ENCODE results near the gene CALML6.
"Not testable (repeated sequence)": the region's sequence is repeated elsewhere in the genome, so short reads cannot be mapped to it uniquely, and the experiment has no call there.

CALML6 gene, protein sequence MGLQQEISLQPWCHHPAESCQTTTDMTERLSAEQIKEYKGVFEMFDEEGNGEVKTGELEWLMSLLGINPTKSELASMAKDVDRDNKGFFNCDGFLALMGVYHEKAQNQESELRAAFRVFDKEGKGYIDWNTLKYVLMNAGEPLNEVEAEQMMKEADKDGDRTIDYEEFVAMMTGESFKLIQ

DNA sequence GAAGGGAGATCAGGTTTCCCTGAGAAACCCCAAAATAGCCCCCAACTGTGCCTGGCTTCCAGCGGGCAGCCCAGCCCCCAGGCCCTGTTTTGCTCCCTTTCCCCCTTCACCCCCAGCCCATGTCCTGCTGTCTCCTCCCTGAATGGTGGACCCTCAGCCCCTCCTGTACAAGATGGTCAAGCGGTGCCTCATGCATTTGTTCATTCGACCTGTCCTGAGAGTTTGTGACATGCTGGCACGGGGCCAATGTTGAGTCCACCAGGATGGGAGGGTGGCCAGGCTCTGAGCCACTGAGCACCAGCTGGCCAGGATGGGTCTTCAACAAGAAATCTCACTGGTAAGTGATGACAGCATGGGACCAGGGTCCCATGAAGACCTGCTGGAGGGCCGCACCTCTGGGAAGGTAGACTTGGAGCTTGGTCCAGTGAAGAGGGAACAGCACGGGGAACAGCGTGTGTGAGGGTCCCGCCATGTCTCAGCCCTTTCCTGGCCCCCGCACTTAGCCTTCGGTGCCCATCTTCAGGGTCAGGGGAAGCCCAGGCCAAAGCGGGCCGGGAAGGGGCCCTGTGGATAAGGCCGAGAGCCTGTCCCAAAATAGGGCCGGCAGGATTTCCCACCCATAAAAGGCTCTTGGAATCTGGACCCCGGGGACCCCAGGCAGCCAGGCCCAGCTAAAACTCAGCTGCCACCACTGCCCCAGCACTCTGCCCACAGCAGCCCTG is at the start of gene CALML6:
CALML6 (plus strand) TSS at position 290 of the 722 bp plus-strand sequence; CDS start at position 311, 21 bp downstream.
- DNase-seq = no peak

DNA sequence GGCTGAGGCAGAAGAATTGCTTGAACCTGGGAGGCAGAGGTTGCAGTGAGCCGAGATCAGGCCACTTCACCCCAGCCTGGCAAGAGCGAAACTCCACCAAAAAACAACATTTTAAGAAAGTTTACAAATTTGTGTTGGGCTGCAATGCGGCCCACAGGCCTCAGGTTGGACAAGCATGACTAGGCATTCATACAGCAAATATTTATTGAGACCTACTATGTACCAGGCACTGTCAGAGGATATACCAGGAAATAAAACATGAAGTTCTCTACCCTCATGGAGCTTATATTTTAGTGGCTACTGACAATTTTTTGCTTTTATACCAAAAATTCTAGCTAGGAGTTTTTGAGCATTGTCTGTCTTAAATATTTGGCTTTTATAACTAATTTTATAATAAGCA is 47.9 kb upstream of the CALML6 start:
- DNase-seq = no peak

DNA sequence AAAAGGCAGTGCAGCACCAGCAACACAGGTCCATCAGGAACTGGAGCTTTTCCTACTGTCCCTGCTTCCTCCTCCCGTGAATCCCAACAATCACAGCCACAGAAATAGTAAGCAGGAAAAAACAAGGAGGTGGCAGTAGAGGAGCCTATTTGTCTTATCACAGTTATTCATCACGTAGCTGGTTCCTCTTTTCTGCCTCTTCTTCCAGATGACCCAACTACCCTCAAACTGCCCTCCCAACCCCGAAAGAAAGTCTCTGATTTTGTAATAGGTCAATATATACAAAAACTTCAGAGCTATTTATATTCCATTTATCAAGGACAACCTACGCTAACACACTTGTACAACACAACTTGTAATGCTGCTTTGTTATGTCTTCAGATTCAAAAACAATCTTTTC is 45.6 kb upstream of the CALML6 start:
- DNase-seq = no peak

DNA sequence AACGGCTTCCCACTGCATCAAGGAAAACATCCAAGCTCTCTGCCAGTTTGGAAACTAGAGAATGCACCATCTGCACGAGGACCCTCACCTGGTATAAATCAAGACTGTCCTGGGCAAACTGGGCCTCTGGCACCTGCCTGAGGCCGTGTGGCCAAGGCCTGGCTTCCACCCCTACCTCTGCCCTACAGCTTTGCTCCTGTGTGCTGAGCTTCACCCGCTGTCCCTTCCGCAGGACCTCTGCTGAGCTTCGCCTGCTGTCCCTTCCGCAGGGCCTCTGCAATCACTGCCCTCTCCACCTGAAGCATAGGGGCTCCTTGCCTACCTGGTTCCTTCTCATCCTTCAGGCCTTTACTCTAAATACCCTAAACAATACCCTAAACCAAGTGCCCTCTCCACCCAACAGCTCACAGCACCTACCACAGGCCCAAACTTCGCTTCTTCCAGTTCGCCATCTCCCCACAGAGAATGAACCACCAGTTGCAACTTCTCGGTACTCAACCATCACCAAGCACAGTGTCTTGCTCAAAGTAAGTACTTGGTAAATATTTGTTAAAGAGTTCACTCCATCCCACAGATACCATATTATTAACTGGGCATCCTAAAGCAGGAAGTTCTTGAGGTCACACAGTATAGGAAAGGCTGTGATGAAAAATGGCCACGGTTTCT is 42.6 kb upstream of the CALML6 start:
- DNase-seq = no peak

DNA sequence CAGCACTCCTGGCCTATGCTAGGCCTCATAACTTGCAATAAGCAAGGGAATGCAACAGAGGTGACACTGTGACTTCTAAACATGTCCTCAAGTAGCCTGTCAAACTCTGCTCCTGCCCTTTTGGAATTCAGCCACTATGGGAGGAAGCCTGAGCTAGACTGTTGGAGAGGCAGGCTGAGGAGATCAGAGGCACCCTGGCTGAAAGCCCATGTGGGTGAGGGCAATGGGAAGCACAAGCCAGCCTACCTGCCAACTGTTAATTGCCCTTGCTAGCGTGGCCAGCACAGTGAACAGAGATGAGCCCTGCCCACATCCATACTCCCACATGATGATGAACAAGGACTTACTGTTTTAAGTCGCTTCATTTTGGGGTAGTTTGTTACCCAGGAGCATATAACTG is 41.9 kb upstream of the CALML6 start:
- DNase-seq = no peak

DNA sequence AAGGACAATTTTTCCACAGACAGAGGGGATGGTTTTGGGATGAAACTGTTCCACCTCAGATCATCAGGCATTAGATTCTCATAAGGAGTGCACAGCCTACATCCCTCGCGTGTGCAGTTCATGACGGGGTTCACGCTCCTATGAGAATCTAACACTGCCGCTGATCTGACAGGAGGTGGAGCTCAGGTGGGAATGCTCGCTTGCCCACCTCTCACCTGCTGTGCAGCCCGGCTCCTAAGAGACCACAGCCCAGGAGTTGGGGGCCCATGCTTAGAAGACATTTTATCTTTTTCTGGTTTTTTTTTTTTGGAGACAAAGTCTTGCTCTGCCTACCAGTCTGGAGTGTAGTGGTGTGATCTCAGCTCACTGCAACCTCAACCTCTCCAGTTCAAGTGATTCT is 40.2 kb upstream of the CALML6 start:
- DNase-seq = no peak

DNA sequence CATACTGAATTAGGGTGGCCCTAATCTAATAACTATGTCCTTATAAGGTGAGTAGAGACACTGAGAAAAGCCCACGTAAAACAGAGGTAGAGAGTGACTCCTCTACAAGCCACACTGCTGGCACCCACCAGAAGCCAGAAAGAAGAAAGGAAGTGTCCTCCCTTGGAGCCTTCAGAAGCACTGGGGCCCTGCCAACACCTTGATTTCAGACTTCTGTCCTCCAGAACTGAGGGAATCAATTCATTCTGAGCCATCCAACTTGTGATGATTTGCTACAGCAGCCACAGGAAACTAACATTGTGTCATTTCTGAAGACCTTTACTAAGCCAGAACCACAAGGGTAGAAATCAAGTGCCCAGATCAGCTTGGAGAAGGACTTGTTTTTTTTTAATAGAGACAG is 39.1 kb upstream of the CALML6 start:
- no peak for DNase-seq

DNA sequence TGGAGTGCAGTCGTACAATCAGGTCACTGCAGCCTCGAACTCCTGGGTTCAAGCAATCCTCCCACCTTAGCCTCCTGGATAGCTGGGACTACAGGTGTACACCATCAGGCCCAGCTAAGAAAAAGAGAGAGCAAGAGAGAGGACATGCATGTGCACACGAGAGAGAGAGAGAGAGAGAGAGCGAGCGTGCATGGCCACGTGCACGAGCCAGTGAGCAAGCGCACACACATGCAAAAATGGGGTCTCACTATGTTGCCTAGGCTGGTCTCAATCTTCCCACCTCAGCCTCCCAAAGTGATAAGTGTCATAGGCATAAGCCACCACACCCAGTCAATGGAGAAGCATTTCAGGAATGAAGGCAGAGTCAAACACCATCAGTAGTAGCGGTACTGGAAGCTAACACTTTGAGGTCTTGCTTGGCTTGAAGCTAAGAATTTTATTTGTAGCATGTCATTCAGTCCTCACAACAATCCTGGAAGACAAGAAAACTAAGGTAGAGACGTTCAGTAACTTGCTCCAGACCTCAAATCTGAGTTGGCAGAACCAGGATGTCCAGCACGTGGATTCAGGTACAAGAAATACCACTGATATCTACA is 38.6 kb upstream of the CALML6 start:
- no peak for DNase-seq

DNA sequence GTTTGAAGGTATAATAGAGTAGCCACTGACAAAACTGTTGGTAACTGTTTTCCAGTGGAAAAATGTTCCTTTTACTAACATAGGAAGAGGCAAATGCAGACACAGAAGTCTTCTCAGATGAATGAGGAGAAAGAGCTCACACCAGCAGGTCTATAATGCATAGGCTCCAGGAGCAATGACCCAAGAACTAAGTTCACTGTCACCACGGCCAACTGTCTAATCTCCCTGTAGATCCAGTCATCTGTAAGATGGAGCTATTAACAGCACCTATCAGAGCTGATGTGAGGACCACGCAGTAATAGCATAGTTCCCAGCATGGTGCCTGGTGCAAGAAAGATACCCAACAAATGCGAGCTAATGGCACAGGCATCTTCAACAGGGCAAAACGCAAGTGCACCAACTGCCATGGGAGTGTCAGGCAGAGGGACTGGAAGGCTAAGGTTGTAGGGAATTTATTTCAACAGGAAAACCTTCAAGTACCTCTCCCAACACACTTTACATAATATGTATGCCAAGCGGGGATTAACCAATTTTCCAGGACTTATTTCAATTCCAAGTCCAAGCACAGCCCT is 37.1 kb upstream of the CALML6 start:
- no peak for DNase-seq

DNA sequence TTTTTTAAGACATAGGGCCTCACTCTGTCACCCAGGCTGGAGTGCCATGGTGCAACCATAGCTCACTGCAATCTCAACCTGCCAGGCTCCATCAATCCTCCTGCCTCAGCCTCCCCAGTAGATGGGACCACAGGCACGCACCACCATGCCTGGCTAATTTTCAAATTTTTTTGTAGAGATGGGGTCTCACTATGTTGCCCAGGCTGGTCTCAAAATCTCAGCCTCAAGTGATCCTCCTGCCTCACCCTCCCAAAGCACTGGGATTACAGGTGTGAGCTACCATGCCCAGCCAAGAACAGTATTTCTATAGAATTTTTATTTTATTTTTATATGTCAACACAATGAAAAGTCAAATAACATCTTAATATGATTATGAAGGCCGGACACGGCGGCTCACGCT is 35.1 kb upstream of the CALML6 start:
- DNase-seq = no peak

DNA sequence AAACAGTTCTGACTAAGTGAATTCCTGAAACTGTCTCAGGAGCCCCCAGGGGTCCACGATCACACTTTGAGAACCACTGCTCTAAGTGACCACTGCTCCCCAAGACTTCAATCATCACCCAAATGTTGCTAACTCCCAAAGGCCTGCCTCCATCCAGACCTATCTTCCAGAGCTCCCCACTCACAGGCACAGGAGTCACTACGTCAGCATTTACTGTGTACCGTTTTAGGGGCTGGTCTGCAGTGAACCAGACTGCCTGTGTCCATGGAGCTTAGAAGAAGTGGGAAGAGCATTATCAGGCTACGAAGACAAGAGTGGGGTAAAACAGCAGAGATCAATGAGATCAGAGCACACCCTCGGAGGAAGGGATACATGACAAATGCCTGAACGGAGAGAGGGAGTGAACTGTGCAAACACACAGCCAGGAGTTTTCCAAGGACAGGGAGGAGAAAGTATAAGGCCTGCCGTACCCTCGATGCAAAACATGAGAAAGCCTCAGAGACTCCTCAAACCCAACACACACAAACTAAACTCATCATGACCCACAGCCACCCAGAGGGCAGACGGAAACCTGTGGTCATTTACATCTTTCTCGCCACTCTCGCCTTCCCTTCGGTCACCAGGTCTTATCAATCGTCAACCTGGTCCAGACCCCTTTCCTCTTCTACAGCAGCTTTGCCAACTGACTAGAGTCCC is 34.3 kb upstream of the CALML6 start:
- no peak for DNase-seq

DNA sequence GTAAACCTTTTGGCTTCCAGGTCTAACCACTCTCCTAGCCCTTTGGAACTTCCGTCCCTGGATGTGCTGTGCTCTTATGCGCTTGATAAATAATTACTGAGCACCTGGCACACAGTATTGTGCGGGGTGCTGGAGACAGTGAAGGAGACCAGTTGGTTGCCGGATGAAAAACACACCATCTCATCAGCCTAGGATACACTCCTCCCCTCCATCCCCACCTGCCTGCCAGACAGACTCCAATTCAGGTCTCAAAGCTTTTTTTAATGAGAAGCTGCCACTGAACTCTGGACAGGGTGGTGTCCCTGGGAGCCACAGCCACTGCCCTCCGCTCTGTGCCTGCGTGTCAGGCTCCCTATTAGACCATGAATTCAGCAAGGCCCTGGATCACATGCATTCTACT is 33.3 kb upstream of the CALML6 start:
- DNase-seq = no peak

DNA sequence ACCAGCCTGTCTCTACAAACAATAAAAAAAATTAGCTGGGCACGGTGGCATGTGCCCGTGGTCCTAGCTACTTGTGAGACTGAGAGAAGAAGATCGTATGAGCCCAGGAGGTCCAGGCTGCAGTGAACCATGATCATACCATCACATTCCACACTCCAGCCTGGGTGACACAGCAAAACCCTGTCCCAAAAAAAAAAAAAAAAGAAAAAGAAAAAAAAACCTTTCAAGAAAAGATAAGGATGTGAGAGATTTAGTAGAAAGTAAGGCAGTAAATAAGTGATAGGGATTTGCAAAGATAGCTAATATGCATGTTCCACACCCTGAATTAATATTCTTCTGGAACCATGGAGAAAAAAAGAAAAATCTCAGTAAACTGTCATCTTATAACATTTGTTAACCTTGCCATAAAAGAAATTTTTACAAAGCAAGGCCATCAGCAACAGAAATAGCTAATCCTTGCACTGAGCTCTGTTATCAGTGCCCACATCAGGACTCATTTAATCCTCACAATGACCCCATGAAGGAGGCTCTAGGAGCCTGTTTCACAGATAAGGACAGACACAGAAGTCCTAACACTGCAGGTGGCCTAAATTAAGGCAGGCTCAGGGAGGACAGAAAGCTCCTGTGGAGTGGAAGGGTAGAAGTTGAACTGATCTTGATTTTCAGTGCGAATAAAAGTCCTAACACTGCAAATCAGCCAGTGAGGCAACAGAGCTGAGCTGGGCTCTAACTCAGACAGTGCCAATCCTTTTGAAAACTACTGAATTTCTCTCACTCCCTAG is 31.8 kb upstream of the CALML6 start:
- no peak for DNase-seq

DNA sequence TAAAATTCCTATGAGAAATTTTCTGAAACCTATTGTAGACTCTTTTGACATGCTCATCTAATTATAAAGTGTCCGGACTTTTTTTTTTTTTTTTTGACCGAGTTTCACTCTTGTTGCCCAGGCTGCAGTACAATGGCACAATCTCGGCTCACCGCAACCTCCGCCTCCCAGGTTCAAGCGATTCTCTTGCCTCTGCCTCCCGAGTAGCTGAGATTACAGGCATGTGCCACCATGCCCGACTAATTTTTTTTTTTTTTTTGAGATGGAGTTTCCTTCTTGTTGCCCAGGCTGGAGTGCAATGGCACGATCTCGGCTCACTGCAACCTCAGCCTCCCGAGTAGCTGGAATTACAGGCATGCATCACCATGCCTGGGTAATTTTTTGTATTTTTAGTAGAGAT is 31.2 kb upstream of the CALML6 start:
- DNase-seq = not testable (repeated sequence)

DNA sequence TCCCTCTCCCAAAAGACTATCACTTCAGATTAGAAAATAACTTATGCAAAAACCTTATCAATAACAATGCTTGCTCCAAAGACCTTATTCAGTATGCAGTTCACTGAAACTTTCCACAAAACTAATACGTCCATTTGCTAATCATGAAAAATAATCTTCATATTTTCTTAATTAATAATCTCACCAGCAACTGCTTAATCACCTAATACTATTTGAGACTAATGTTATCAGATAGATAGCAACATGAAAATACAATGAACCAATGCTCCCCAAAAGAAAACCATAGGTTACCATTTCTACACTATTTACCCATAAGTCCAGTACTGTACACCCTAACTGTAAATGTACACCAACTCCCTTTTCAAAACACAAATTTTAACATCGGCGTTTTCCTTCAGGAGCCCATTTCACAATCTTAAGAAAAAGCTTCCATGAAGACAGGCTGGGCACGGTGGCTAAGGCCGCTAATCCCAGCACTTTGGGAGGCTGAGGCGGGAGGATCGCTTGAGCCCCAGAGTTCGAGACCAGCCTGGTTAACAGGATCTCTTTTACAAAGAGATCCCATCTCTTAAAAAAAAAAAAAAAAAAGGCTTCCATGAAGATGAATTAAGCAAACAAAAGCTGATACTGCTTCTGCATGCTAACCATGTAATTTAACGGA is 25.8 kb upstream of the CALML6 start:
- no peak for DNase-seq

DNA sequence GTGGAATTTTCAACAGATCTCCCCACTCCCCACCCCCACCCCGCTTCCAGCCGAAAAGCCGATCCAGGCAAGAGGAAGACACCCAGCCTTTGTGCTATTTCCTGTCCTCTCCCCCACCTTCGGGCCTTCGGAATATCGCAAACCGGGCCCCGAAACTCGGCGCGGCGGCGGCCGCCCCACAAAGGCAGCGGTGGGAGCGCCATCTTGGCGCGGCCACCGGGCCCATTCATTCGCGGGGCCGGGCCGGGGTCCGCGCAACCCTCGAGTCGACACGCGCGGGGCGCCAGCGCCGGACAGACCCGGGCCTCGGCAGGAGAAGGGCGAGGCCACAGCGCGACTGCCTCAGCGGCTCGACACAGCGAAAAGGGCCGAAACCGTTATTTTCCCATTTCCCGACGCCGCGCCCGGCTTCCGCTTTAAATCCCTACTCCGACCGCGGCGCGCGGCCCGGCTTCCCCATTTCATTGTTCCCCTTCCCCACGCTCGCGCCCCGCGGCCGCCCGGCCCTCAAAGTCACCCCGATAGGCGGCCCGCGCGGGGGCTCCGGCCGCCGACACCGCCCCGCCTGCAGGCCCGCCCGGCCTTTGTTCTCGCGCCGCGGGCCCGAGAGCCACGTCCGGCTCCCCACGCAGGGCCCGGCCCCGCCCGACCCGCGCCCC is 25.1 kb upstream of the CALML6 start:
- no peak for DNase-seq

DNA sequence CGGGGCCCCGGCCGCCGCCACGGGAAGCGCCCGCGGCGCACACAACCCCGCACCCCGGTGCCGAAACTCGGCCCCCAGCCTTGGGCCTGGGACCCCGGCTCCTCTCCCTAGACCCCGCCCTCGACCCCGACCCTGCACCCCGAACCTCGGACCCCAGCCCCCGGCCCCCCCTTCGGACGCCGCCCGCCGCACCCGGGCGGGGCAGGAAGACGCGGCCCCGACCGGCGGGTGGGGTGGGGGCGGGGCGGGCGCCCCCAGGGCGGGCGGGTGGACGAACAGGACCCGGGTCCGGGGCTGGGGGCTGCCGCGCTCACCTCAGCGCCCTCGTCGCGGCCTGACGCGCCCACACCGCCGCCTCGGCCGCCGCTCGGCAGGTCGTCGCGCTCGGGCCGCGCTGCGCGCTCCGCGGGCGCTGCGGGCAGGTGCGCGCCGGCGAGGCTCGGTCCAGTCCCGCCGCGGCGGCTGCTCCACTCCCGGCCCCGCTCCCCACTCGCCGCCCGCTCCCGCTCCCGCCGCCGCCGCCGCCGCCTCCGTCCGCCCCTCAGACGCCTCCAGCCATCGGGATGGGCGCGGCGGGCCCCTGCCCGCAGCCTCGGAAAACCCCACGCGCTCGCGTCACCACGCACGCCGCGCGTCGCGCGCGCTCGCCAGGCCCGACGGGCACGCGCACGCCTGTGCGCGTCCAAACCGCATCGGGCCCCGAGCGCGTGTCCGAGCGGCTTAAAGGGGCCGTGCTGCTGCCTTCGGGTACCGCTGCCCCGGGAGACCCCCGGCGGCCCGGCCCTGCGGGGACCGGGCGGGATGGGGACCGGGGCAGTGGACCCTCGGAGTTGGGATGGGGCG is 24.3 kb upstream of the CALML6 start, which contains the start of gene GNB1:
GNB1 (minus strand) TSS at position 582 of the 843 bp plus-strand sequence. CDS start 65,634 bp downstream, outside the sequence.
- DNase-seq = peak; percentile 31

DNA sequence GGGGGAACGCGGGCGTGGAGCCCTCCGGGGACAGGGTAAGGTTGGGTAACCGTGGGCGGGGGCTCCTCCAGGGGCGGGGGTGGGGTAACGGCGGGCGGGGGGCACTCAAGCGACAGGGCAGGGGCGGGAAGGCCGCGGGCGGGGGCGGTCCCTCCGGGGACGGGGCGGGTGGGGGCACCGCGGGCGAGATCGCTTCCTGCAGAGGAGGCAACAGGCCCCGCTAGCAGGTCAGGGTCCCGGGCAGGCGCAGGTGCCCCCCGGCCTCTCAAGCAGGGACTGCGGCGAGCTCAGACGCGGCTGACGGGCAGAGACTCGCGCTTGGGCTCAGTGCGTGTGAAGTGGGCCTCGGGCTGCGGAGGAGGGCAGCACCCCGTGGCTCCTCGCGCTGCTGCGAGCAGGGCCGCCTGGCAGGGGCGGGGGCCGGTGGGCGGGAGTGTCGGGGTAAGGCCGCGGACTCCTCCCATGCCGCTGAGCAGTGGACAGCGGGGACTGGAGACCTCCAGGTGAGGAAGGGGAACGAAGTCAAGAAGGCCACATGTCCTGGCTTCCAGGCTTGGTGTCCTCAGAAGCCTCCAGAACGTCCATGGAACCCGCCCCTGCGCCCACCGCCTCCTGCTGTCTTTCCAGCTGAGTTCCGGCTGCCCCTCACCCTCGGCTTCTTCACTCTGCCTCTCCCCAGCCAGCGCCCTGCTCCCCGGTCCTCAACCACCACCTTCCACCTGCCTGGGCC is 23.5 kb upstream of the CALML6 start:
- no peak for DNase-seq

All from NCI-H1694 (cell line).